Neural progenitor cell (in vitro differentiated cells): ENCODE results near the gene IL17REL. TPM values are rescaled to one million over a fixed set of nuclear protein-coding genes. Genes with fewer than 3 reads are reported as not detected.

ENCODE experiments used
- DNase-seq: peaks from one replicate; pipeline ENCODE4 v3.0.0-alpha.2; 2016; ENCODE audit warnings: low spot score
- H2AFZ ChIP-seq: fragments of 200-600 bp; sonication (generic); replicated peaks from 2 replicates; pipeline ENCODE4 v1.6.1; 2016; ENCODE audit warnings: antibody characterized with exemption
- H3F3A ChIP-seq: fragments of 200-600 bp; sonication (generic); 2 replicates; pipeline ENCODE4 v1.6.1; 2016; ENCODE audit warnings: antibody characterized with exemption, low read depth
- H3K27ac ChIP-seq: fragments of 200-600 bp; sonication (generic); 2 replicates; pipeline ENCODE4 v1.5.1; 2016; ENCODE audit warnings: mild to moderate bottlenecking
- H3K27me3 ChIP-seq: fragments of 200-600 bp; sonication (generic); 2 replicates; pipeline ENCODE4 v1.6.1; 2016; ENCODE audit warnings: mild to moderate bottlenecking, moderate library complexity
- H3K36me3 ChIP-seq: fragments of 200-600 bp; sonication (generic); 2 replicates; pipeline ENCODE4 v1.5.1; 2016
- H3K4me1 ChIP-seq: fragments of 200-600 bp; sonication (generic); 2 replicates; pipeline ENCODE4 v1.6.1; 2016; ENCODE audit warnings: mixed run types
- H3K4me2 ChIP-seq: fragments of 200-600 bp; sonication (generic); 2 replicates; pipeline ENCODE4 v1.6.1; 2016
- H3K4me3 ChIP-seq: fragments of 200-600 bp; sonication (generic); 2 replicates; pipeline ENCODE4 v1.5.1; 2016
- H3K79me2 ChIP-seq: fragments of 200-600 bp; sonication (generic); 2 replicates; pipeline ENCODE4 v1.6.1; 2016; ENCODE audit warnings: low read depth
- H3K9ac ChIP-seq: fragments of 200-600 bp; sonication (generic); 2 replicates; pipeline ENCODE4 v1.6.1; 2016
- H3K9me3 ChIP-seq: fragments of 200-600 bp; sonication (generic); 2 replicates; pipeline ENCODE4 v1.5.1; 2016; ENCODE audit warnings: low read depth
- H4K20me1 ChIP-seq: fragments of 200-600 bp; sonication (generic); 2 replicates; pipeline ENCODE4 v1.6.1; 2016; ENCODE audit warnings: low read depth
- H3K27ac Mint-ChIP-seq: 3 replicates; pipeline ENCODE4 v1.8.0; 2021; ENCODE audit warnings: mixed read lengths
- H3K27me3 Mint-ChIP-seq: 2 replicates; pipeline ENCODE4 v1.8.0; 2022; ENCODE audit warnings: low read depth, mild to moderate bottlenecking, inconsistent platforms, moderate library complexity, mixed read lengths; ENCODE audit not compliant: insufficient read depth
- H3K36me3 Mint-ChIP-seq: 3 replicates; pipeline ENCODE4 v1.8.0; 2021; ENCODE audit warnings: mixed read lengths
- H3K4me1 Mint-ChIP-seq: 3 replicates; pipeline ENCODE4 v1.8.0; 2021; ENCODE audit warnings: mixed read lengths
- H3K4me3 Mint-ChIP-seq: 3 replicates; pipeline ENCODE4 v1.8.0; 2021; ENCODE audit warnings: mild to moderate bottlenecking, moderate library complexity, mixed read lengths
- H3K9me3 Mint-ChIP-seq: 3 replicates; pipeline ENCODE4 v1.8.0; 2020; ENCODE audit warnings: mixed read lengths
- CTCF ChIP-seq: fragments of 200-600 bp; sonication (generic); IDR thresholded peaks from 2 replicates; pipeline ENCODE4 v1.5.1; 2017; ENCODE audit warnings: antibody characterized with exemption, mild to moderate bottlenecking
- EZH2 ChIP-seq: fragments of 200-600 bp; sonication (generic); IDR thresholded peaks from 2 replicates; pipeline ENCODE4 v1.6.1; 2017; ENCODE audit warnings: antibody characterized with exemption, mild to moderate bottlenecking, moderate library complexity
- EZH2phosphoT487 ChIP-seq: fragments of 200-600 bp; sonication (generic); IDR thresholded peaks from 2 replicates; pipeline ENCODE4 v1.6.1; 2017; ENCODE audit warnings: antibody characterized with exemption
- total RNA-seq: library from RNA; depleted of rRNA; stranded (reverse); fragments of >200 nt; gene quantifications from 2 replicates; pipeline ENCODE4 v1.2.3, GENCODE V29; 2015; ENCODE audit warnings: low replicate concordance

The IL17REL gene
- total RNA-seq, 1 donor from 2014 or later, result not detected

- no peaks in the 10 kb centered on the region for H4K20me1 ChIP-seq
- H3F3A ChIP-seq, result no peaks in the 10 kb centered on the region
- H3K9me3 ChIP-seq, result no peaks in the 10 kb centered on the region
- H3K27ac ChIP-seq, result no peak overlapping the region
- Mint-ChIP-seq H3K9me3 (peaks cover 14% of the 10 kb centered on the region), H3K4me3 (no peak overlapping the region), H3K27ac (no peak overlapping the region), H3K27me3 (peaks cover 16% of the 10 kb centered on the region), H3K4me1 (no peaks in the 10 kb centered on the region), H3K36me3 (no peaks in the 10 kb centered on the region)
- H2AFZ ChIP-seq, result no peak overlapping the region
- H3K79me2 ChIP-seq, result no peaks in the 10 kb centered on the region
- H3K4me2 ChIP-seq, result no peak overlapping the region
- no peaks in the 10 kb centered on the region for H3K27me3 ChIP-seq
- no peaks in the 10 kb centered on the region for H3K4me1 ChIP-seq
- DNase-seq, result no peak
- no peak overlapping the region for H3K4me3 ChIP-seq
- TF ChIP-seq EZH2 (no peak), EZH2phosphoT487 (no peak), CTCF (no peak)
- no peak overlapping the region for H3K9ac ChIP-seq
- no peaks in the 10 kb centered on the region for H3K36me3 ChIP-seq
Measured at GRCh38 chr22:50044485-50045118, 32.0 kb upstream of the IL17REL start.

GRCh38 chr22:50041361-50042065, 28.9 kb upstream of the IL17REL start:
- no peaks in the 10 kb centered on the region for H3K79me2 ChIP-seq
- H3K4me3 Mint-ChIP-seq, result no peak overlapping the region
- H3K36me3 ChIP-seq, result no peaks in the 10 kb centered on the region
- H3K9me3 ChIP-seq, result no peaks in the 10 kb centered on the region
- no peaks in the 10 kb centered on the region for H3K4me1 Mint-ChIP-seq
- no peak overlapping the region for H3K4me3 ChIP-seq
- H2AFZ ChIP-seq, result no peak overlapping the region
- no peaks in the 10 kb centered on the region for H4K20me1 ChIP-seq
- no peaks in the 10 kb centered on the region for H3F3A ChIP-seq
- H3K36me3 Mint-ChIP-seq, result no peaks in the 10 kb centered on the region
- TF ChIP-seq CTCF, result no peak
- no peak for TF ChIP-seq EZH2phosphoT487
- no peak for TF ChIP-seq EZH2
- peaks cover 22% of the 10 kb centered on the region for H3K9me3 Mint-ChIP-seq
- no peak overlapping the region for H3K9ac ChIP-seq
- H3K27ac ChIP-seq, result no peak overlapping the region
- DNase-seq, result no peak
- no peaks in the 10 kb centered on the region for H3K4me1 ChIP-seq
- peaks cover 16% of the 10 kb centered on the region for H3K27me3 Mint-ChIP-seq
- H3K4me2 ChIP-seq, result no peak overlapping the region
- H3K27ac Mint-ChIP-seq, result no peak overlapping the region
- no peaks in the 10 kb centered on the region for H3K27me3 ChIP-seq

GRCh38 chr22:50040717-50041116, 28.2 kb upstream of the IL17REL start:
- no peaks in the 10 kb centered on the region for H3K4me1 ChIP-seq
- no peak overlapping the region for H3K27ac Mint-ChIP-seq
- no peaks in the 10 kb centered on the region for H3K9me3 ChIP-seq
- no peaks in the 10 kb centered on the region for H3K36me3 Mint-ChIP-seq
- no peaks in the 10 kb centered on the region for H4K20me1 ChIP-seq
- H3K36me3 ChIP-seq, result no peaks in the 10 kb centered on the region
- DNase-seq, result no peak
- no peak overlapping the region for H3K4me2 ChIP-seq
- H3K9ac ChIP-seq, result no peak overlapping the region
- H3K9me3 Mint-ChIP-seq, result peaks cover 22% of the 10 kb centered on the region
- H3K79me2 ChIP-seq, result no peaks in the 10 kb centered on the region
- no peaks in the 10 kb centered on the region for H3K27me3 ChIP-seq
- H3F3A ChIP-seq, result no peaks in the 10 kb centered on the region
- H3K27me3 Mint-ChIP-seq, result peaks cover 16% of the 10 kb centered on the region
- H3K27ac ChIP-seq, result no peak overlapping the region
- H3K4me1 Mint-ChIP-seq, result no peaks in the 10 kb centered on the region
- no peak for TF ChIP-seq CTCF
- no peak overlapping the region for H2AFZ ChIP-seq
- H3K4me3 Mint-ChIP-seq, result no peak overlapping the region
- H3K4me3 ChIP-seq, result no peak overlapping the region
